VCaP (cell line): ENCODE data around the gene GAD2.

Experiments used
- H3K27ac ChIP-seq: fragments of 450-650 bp; 2 replicates; pipeline ENCODE4 v1.5.1; 2017
- TF ChIP-seq, protein P1 (sequence below): fragments of 450-650 bp; conservative IDR thresholded peaks from 2 replicates; pipeline ENCODE4 v1.5.1; 2017; ENCODE audit warnings: mild to moderate bottlenecking, moderate library complexity

GAD2 gene

DNA sequence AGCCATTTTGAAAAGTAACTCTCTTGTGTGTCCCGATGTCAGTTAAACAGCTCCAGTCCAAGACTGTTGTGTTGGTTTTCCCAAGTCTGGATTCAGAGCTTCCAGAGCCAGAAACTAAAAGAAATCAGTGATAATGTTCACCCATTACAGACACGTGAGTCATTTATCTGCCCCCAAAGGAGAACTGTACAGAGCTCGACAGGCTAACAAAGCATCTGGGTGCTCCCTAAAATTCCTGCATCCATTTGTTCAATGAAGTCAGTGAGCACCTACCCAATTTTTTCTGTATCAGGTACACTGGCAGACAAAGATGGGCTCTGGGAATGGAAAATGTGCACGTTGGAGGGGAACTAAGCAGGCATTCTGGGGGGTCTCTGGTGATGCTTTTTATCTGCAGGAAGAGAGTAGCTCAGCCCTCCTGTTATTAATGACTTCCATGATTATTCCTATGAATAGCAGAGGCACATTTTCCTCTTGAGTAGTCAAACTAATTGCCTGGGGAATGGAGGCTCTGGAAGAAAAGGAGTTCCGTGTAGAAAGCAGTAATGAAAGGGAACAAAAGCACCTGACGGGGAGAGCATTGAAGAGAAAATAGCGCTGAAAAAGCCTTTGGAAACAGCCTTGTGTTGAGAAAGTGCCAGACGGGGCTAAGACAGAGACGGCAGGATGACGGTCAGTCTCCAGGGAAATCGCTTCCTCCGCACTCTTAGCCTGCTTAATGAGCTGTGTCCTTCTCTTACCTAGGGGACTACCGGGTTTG is 75.3 kb downstream of the GAD2 start:
- H3K27ac ChIP-seq: no peak overlapping the region
- TF ChIP-seq, protein P1, sequence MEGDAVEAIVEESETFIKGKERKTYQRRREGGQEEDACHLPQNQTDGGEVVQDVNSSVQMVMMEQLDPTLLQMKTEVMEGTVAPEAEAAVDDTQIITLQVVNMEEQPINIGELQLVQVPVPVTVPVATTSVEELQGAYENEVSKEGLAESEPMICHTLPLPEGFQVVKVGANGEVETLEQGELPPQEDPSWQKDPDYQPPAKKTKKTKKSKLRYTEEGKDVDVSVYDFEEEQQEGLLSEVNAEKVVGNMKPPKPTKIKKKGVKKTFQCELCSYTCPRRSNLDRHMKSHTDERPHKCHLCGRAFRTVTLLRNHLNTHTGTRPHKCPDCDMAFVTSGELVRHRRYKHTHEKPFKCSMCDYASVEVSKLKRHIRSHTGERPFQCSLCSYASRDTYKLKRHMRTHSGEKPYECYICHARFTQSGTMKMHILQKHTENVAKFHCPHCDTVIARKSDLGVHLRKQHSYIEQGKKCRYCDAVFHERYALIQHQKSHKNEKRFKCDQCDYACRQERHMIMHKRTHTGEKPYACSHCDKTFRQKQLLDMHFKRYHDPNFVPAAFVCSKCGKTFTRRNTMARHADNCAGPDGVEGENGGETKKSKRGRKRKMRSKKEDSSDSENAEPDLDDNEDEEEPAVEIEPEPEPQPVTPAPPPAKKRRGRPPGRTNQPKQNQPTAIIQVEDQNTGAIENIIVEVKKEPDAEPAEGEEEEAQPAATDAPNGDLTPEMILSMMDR: no peak

DNA sequence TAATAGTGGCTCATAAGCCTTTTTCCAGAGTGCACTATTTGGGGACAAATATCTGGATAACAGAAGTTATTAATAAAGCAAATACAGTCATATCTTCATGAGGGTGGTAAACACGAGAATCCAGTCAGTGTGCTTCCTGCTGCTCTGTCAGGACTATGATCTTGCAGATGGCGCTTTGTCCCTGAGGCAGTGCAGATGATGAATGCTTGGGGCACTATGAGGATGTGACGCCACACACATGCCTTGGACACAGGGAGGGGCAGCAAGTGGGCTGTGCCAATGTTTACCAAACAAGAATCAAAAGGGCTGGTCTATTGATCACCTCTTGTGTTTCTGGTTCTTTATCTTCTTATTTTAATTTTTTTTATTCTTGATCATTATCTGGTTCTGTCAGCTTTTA is 79.8 kb downstream of the GAD2 start:
- TF ChIP-seq, protein P1: no peak
- no peak overlapping the region for H3K27ac ChIP-seq

DNA sequence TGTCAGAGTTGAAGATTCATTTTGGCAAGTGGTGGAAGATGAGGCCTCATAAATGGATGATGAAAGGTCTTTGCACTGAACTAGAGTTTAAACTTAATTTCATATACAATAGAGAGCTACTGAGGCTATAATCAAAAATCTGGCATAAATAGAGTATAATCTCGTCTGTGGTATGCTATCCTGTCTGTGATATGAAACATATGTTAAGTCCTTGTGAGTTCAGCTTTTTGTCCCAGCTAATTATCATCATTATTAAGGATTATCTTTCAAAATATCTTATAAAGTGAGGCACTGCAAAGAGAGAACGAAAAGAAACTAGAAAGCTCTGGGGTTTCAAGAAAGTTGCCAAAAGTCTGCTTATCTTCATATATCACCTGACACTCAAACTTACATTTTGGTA is 83.4 kb downstream of the GAD2 start:
- TF ChIP-seq, protein P1: no peak

DNA sequence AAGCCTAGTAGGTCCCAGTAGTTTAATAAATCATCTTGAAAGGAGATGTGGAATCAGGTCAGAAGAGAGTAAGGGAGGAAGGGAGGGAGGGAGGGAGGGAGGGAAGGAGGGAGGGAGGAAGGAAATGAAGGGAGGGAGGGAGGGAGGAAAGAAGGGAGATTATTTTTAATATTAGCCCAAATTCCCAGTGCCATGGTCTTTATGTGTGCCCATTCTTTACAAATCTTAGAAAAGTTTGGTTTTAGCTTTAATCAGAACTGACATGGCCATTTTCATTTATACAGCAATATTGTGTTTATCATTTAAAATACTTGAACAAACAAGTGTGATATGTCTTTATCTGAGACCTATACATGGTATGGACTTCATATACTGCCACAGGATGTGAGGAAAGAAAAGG is 86.8 kb downstream of the GAD2 start:
- TF ChIP-seq, protein P1: no peak
- H3K27ac ChIP-seq: no peak overlapping the region

More for the DNA sequence above, 83.4 kb downstream of the GAD2 start:
- H3K27ac ChIP-seq: no peak overlapping the region

DNA sequence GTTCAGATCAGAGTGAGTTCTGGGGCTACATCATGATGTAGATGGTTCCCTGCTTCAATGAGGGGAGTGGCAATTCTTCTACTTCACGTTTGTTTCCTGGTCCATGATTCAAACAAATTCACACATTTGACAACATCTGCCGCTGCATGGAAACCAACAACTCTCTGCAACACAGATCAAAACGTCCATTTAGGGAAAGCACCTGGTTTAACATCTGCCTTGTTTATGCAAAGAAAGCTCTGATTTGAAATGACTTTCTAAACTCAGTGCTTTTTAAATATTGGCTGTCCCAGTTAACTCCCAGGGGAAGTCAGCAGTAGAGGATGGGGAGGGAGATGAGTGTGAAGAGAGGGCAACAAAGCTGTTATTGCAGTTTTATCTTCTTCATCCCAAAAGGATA is 93.8 kb downstream of the GAD2 start:
- TF ChIP-seq, protein P1: no peak
- H3K27ac ChIP-seq: no peak overlapping the region

DNA sequence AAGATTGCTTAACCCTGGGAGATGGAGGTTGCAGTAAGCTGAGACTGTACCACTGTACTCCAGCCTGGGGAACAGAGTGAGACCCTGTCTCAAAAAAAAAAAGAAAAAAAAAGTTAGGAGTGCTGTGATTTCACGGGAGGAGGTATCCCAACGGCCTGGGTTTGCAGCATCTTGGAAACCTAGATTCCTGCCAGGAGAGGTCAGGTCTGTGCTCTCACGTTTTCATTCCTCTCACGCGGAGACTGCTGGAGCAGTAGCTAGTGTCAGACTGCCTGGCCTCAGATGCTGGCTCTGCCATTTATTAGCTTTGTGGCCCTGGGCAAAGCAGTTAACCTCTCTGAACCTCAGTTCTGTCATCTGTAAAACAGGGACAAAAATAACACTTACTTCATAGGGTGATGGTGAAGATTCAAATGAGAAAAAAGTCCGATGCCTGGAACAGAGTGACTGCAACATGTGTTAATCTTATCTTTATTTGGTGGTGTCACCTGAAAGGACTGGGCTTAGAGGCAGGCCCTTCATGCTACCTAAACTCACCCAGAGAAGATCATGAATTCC is 94.9 kb downstream of the GAD2 start:
- H3K27ac ChIP-seq: no peak overlapping the region
- TF ChIP-seq, protein P1: no peak

DNA sequence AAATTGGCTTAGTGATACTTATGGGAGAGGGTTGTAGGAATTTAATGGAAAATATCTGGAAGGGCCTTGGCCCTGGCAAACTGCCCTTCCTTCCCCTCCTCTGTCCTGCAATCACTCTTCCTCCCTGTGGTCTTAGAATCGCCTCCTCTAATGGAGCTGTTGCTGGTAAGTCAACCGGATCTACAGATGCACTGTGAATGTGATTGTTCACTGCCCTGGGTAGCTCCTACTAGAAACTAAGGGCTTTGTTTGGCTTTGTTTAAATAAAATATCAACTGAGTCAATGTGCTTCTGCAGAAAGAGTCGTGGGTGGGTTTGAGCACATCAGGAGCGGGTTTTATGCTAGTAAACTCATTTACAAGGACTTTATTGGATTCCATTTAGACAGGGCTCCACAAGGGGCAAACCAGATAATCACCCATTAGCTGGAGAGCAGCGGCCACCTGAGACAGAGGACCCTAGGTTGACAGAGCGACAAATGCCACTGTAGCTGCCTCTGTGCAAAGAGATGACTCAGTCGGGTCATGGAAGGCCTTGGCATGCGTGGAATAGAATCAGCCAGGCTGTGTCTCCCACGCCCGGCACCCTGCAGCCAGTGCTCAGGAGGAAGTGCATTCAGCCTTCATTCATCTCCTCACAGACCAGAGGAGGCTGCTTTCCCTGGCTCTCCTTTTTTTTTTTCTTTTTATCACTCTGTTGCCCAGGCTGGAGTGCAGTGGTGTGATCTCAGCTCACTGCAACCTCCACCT is 97.9 kb downstream of the GAD2 start:
- TF ChIP-seq, protein P1: no peak
- H3K27ac ChIP-seq: no peak overlapping the region
